ENCODE results near the gene ARID4A. TPM values are rescaled to one million over a fixed set of nuclear protein-coding genes. Genes with fewer than 3 reads are reported as not detected.
"Not testable (repeated sequence)": the region's sequence is repeated elsewhere in the genome, so short reads cannot be mapped to it uniquely, and the experiment has no call there.

ARID4A gene
- total and polyA plus RNA-seq, 2 donors from 2014 or later: 3.9 to 32.5 TPM

DNA sequence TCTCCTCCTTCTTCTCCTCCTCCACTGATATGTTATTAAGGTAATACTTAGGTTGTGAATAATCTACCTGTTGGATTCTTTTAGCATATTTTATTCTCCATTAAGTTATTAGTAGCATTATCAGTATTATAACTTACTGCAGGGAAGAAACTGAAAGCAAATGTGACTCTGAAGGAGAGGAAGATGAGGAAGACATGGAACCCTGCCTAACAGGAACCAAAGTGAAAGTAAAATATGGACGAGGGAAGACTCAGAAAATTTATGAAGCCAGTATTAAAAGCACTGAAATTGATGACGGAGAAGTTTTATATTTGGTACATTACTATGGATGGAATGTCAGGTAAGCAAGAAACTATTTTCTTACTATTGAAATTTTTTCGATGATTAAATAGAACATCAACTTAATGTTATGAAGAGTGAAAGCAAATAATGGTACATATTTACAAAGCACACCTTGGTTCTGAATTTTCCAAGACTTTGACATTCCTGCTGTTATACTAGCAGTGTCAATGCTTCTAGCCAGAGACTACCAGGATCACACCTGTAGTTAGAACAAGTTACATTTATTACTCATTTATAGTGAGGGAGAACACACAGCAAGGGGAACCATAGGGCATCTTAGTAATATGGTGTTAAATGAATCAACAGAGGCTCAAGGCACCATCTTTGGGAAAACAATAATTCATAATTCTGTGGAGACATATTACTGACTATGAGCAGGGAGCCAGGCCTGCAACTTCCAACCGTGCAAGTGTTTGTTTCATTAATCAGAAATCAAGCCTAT is 55.4 kb downstream of the ARID4A start:
- Histone ChIP-seq H3K27me3 (ENCODE audit: control insufficient read depth, insufficient read depth, low read length) (no peaks in the 10 kb centered on the region), H3K4me1 (ENCODE audit: control insufficient read depth in 2 of 3, insufficient read depth in 2 of 3, low read depth in 1 of 3, low read length in 3 of 3) (no peaks in the 10 kb centered on the region), H3K36me3 (ENCODE audit: control insufficient read depth in 2 of 3, insufficient read depth in 3 of 3, low read length in 3 of 3) (peaks cover 9 to 24% (median 19%) of the 10 kb centered on the region in 3 donors), H3K27ac (ENCODE audit: low read depth in 2 of 2, low read length in 2 of 2) (peak overlapping the region in 1 of 2 donors; percentile 30), H3K9me3 (ENCODE audit: control insufficient read depth in 2 of 3, insufficient read depth in 1 of 3, low read length in 3 of 3) (no peaks in the 10 kb centered on the region), H3K9ac (ENCODE audit: low read length in 3 of 3) (peak overlapping the region in 2 of 3 donors; percentile 22 to 46), H3K4me3 (ENCODE audit: low read length in 3 of 3) (peak overlapping the region in 2 of 3 donors; percentile 16 to 37)
- intact Hi-C loops (cut with DNase I): no loop called here
- FAIRE-seq (peak; percentile 17), DNase-seq (no peak)
- TF ChIP-seq, protein P1, sequence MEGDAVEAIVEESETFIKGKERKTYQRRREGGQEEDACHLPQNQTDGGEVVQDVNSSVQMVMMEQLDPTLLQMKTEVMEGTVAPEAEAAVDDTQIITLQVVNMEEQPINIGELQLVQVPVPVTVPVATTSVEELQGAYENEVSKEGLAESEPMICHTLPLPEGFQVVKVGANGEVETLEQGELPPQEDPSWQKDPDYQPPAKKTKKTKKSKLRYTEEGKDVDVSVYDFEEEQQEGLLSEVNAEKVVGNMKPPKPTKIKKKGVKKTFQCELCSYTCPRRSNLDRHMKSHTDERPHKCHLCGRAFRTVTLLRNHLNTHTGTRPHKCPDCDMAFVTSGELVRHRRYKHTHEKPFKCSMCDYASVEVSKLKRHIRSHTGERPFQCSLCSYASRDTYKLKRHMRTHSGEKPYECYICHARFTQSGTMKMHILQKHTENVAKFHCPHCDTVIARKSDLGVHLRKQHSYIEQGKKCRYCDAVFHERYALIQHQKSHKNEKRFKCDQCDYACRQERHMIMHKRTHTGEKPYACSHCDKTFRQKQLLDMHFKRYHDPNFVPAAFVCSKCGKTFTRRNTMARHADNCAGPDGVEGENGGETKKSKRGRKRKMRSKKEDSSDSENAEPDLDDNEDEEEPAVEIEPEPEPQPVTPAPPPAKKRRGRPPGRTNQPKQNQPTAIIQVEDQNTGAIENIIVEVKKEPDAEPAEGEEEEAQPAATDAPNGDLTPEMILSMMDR (IDR thresholded peaks at IDR 0.05; ENCODE audit: borderline replicate concordance, extremely low read depth, insufficient read depth): no peak

DNA sequence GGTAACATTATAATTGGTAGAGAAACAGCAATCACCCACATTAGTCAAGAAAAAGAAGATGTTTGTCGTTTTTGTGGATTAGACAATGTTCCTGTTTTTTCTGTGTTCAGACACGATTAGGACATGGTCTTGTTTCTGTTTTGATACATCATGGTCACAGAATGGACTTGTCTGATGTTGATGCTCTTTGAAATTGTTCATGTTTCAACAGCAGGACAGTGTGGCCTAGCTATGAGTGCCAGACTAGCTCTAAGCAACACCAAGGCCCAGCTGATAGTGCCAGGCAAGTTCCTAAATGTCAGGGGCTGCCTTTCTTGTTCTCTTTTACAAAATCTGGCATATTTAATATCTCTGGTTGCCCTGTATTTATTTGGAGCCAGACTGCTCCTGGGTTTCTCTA is 56.5 kb downstream of the ARID4A start:
- H3K36me3 ChIP-seq (ENCODE audit: control insufficient read depth in 2 of 3, insufficient read depth in 3 of 3, low read length in 3 of 3): peaks cover 11 to 23% (median 18%) of the 10 kb centered on the region in 3 donors
- no peak for FAIRE-seq

DNA sequence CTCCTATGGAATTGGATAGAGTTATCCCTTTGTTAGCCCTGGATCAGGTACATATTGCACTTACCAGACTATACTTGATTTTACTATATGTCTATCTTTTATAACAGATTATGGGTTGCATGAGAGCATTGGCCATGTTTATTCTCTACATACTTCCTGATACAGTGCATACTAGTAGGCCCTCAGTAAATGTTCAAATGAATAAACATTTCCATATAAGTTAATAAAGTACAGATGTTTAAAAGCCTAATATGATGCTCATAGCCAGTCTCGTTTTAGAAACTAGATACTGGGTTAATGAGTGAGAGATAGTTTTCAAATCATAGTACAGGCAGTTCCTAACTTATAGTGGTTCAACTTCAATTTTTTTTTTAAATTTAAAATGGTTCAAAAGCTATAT is 57.9 kb downstream of the ARID4A start:
- intact Hi-C loops (cut with DNase I): no loop called here
- DNase-seq (no peak), FAIRE-seq (no peak)
- H3K4me1 ChIP-seq (ENCODE audit: control insufficient read depth in 2 of 3, insufficient read depth in 2 of 3, low read depth in 1 of 3, low read length in 3 of 3): no peaks in the 10 kb centered on the region
- H3K4me3 ChIP-seq (ENCODE audit: low read length in 3 of 3): no peak overlapping the region
- no peak overlapping the region for H3K9ac ChIP-seq (ENCODE audit: low read length in 3 of 3)
- TF ChIP-seq, protein P1 (IDR thresholded peaks at IDR 0.05; ENCODE audit: borderline replicate concordance, extremely low read depth, insufficient read depth): no peak
- no peaks in the 10 kb centered on the region for H3K27me3 ChIP-seq (ENCODE audit: control insufficient read depth, insufficient read depth, low read length)
- no peak overlapping the region for H3K27ac ChIP-seq (ENCODE audit: low read depth in 2 of 2, low read length in 2 of 2)
- H3K36me3 ChIP-seq (ENCODE audit: control insufficient read depth in 2 of 3, insufficient read depth in 3 of 3, low read length in 3 of 3): peaks cover 11 to 21% (median 13%) of the 10 kb centered on the region in 3 donors
- no peaks in the 10 kb centered on the region for H3K9me3 ChIP-seq (ENCODE audit: control insufficient read depth in 2 of 3, insufficient read depth in 1 of 3, low read length in 3 of 3)

More for the DNA sequence above, 56.5 kb downstream of the ARID4A start:
- Histone ChIP-seq H3K4me1 (ENCODE audit: control insufficient read depth in 2 of 3, insufficient read depth in 2 of 3, low read depth in 1 of 3, low read length in 3 of 3) (no peaks in the 10 kb centered on the region), H3K9ac (ENCODE audit: low read length in 3 of 3) (no peak overlapping the region), H3K9me3 (ENCODE audit: control insufficient read depth in 2 of 3, insufficient read depth in 1 of 3, low read length in 3 of 3) (no peaks in the 10 kb centered on the region), H3K27ac (ENCODE audit: low read depth in 2 of 2, low read length in 2 of 2) (no peak overlapping the region), H3K4me3 (ENCODE audit: low read length in 3 of 3) (no peak overlapping the region), H3K27me3 (ENCODE audit: control insufficient read depth, insufficient read depth, low read length) (no peaks in the 10 kb centered on the region)
- TF ChIP-seq, protein P1 (IDR thresholded peaks at IDR 0.05; ENCODE audit: borderline replicate concordance, extremely low read depth, insufficient read depth): no peak
- DNase-seq: no peak
- intact Hi-C loops (cut with DNase I): no loop called here

DNA sequence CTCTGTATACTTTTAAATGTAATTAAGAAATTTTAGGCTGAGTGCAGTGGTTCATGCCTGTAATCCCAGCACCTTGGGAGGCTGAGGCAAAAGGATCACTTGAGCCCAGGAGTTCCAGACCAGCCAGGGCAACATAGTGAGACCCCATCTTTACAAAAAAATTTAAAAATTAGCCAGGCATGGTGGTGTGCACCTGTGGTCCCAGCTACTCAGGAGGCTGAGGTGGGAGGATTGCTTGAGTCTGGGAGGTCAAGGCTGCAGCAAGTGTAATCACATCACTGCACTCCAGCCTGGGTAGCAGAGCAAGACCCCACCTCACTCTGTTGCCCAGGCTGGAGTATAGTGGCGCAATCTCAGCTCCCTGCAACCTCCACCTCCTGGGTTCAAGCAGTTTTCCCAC is 63.9 kb downstream of the ARID4A start:
- not testable (repeated sequence) for H3K4me1 ChIP-seq (ENCODE audit: control insufficient read depth in 2 of 3, insufficient read depth in 2 of 3, low read depth in 1 of 3, low read length in 3 of 3); FAIRE-seq; DNase-seq

More for the DNA sequence above, 63.9 kb downstream of the ARID4A start:
- H3K36me3 ChIP-seq (ENCODE audit: control insufficient read depth in 2 of 3, insufficient read depth in 3 of 3, low read length in 3 of 3): peaks cover 10 to 13% (median 13%) of the 10 kb centered on the region in 3 donors
- intact Hi-C loops (cut with DNase I); H3K9me3 ChIP-seq (ENCODE audit: control insufficient read depth in 2 of 3, insufficient read depth in 1 of 3, low read length in 3 of 3); H3K27me3 ChIP-seq (ENCODE audit: control insufficient read depth, insufficient read depth, low read length); H3K27ac ChIP-seq (ENCODE audit: low read depth in 2 of 2, low read length in 2 of 2); H3K4me3 ChIP-seq (ENCODE audit: low read length in 3 of 3); H3K9ac ChIP-seq (ENCODE audit: low read length in 3 of 3): not testable (repeated sequence)
